Measurements from ENCODE around the gene DZIP3.
"Not testable (repeated sequence)": the region's sequence is repeated elsewhere in the genome, so short reads cannot be mapped to it uniquely, and the experiment has no call there.

Gene DZIP3

DNA sequence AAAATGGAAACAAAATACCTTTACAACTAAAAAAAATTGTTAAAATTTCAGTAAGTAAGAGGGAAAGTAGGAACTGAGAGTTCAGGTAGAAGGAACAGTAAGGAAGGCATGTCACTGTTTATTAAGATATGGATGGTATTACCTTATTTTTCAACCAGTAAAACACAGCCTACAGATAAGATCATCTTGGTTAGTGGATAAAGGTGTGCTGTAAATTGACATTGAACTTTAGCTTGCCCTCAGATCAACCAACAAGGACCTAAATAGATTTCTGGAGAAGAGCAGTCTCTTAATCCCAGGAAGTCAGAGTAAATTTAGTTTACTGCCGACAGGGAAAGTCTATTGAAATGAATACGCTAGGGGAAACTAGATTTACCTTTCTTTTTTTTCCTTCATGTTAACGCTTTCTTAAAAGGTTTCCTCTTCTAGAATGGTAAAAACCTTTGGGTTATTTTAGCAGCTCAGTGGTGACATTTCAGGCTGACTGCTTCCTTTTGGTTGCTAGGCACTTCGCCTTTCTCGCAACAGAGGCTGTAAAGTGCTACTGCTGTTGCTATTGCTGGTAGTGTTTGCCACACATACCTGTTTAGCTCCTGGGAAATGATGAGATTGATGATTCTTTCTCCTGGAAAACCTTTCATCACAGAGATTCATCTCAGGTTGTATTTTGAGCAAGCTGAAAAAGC, 12.9 kb downstream of the DZIP3 start:
- no peak for DNase-seq (ENCODE audit: low spot score)

DNA sequence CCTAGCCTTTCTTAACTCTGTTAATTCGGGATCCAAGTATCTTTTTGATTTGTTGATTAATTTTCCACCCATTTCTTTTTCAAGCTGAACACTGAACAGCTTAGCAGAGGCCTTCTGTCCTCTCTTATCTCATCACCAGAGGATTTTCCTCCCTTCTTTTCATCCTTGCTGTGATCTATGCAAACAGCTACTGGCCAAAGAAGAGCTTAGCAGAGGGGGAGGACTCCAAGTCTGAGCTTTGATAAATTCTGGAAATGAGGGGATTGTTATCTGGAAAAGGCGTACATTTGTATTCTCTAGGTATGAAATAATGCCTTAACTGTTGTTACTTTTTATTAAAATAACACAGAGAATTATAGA, 13.4 kb downstream of the DZIP3 start:
- DNase-seq (ENCODE audit: low spot score): no peak

- DNase-seq (ENCODE audit: low spot score): no peak
These were observed 14.2 kb downstream of the DZIP3 start for GRCh38 chr3:108603691-108604090.

DNA sequence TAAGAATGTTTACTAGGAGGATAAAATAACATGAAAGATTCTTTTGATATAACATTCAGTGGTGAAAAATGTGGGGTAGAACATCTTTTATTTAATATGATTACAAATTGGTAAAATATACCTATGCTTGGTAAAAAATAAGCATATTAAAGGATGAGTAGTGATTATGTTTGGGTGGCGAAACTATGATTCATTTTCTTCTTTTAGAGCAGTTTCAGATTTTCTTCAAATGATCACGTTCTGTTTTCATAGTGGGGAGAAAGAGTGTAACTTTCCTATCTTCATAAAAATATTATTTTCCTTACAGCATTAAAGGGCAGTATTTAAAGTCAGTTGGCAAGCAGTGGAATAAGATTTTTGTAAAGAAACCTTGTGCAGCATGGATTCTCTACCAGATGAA, 15.5 kb downstream of the DZIP3 start:
- no peak for DNase-seq (ENCODE audit: low spot score)

DNA sequence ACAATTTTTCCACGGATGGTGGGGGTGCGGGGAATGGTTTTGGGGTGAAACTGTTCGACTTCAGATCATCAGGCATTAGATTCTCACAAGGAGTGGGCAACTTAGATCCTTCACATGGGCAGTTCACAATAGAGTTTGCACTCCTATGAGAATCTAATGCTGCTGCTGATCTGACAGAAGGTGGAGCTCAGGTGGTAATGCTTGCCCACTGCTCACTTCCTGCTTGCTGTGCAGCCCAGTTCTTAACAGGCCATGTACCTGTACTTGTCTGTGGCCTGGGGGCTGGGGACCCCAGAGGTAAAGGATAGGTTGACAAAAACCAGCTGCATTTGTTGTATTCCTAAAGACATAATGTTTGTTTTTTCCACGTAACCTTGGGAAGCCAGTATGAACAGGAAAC, 16.0 kb downstream of the DZIP3 start:
- no peak for DNase-seq (ENCODE audit: low spot score)

DNA sequence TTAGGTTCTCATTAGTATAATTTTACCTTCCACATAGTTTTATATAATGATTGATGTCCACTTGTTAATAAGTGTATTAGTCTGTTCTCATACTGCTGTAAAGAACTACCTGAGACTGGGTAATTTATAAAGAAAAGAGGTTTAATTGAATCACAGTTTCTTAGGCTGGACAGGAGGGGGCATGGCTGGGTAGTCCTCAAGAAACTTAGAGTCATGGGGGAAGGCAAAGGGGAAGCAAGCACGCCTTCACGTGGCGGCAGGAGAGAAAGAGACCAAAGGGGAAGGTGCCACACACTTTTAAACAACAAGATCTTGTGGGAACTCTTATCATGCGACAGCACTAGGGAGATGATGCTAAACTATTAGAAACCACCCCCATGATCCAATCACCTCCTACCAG, 19.2 kb downstream of the DZIP3 start:
- DNase-seq (ENCODE audit: low spot score): no peak

GRCh38 chr3:108610651-108611050, 21.1 kb downstream of the DZIP3 start:
- no peak for DNase-seq (ENCODE audit: low spot score)

DNA sequence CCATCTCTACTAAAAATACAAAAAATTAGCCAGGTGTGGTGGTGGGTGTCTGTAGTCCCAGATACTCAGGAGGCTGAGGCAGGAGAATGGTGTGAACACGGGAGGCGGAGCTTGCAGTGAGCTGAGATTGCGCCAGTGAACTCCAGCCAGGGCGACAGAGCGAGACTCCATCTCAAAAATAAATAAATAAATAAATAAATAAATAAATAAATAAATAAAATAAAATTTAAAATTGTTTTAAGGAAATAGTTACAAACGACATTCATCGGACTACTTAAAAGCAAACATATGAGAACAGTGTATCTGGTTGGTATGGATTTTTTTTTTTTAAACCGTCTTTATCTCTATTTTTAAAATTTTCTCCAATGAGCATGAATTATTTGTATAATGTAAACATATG, 26.6 kb downstream of the DZIP3 start:
- DNase-seq (ENCODE audit: low spot score): not testable (repeated sequence)

- no peak for DNase-seq (ENCODE audit: low spot score)
These were observed 30.7 kb downstream of the DZIP3 start for GRCh38 chr3:108620250-108620649.

DNA sequence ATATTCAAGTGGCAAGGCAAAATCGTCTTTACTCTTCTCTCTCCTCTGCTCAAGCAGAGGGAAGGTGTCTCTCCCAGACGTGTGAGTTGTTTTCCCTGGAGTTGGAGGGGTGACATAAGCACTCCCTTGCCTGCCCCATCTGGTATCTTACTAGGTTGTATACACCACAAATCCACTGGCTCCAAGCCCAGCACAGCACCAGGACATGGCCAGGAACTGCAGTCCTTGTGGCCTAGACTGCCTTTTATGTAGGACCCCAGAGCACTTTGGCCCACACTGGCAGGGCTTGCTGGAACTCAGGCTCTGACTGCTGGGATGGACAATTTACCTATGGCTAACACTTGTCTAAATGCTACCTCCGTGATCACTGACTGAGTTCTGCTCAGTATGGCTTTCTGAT, 34.0 kb downstream of the DZIP3 start:
- DNase-seq (ENCODE audit: low spot score): no peak

DNA sequence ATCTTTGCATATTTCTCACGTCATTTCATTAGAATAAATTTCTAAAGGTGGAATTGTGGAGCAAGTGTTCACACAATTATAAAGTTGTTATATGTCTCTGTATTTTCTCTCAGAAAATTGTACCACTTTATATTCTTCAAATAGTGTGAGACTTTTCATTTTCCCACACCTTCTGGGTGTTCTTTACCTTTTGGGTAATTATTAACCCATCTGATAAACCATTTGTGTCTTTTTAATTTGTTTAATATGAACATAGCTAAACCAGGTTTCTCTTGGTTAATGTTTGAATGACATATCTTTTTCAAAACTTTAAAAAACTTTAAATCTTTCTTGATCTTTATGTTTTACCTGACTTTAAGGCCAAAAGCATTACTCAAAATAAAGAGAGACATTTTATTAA, 40.5 kb downstream of the DZIP3 start:
- no peak for DNase-seq (ENCODE audit: low spot score)

DNA sequence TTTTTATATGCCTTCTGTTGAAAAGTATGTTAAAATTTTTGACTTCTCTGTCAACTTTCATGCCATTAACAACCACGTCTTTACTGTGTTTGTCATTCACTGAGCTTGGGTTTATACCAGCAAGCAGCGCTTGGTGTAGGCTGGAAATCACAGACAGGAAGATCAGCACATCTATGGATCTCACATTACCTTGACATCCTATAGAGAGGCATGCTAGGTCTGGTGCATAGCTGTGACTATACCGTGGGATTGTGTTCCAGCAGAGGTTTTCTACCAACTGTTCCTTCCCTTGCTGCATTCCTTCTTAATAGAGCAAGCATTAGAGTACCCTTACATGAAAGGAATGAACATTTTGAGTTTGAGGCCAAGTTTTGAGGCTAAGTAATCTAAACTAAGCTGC, 53.0 kb downstream of the DZIP3 start:
- DNase-seq (ENCODE audit: low spot score): no peak

DNA sequence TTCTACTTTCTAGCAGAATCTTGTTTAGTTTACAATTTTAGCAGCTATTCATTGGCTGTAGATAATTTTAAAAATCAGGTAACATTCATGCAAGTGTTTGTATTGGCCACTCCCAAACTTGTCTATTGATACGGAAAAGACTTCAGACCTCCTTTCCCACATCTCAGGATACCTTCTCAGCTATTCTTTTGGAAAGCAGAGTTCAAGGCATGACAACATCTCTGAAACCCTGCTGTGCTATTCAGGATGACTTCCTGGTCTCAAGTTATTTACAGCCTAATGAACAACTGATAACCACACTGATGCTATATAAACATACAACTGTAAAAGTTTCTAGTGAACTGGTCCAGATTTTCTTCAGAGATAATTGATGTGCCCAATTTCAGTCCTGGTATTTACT, 55.8 kb downstream of the DZIP3 start:
- DNase-seq (ENCODE audit: low spot score): no peak

DNA sequence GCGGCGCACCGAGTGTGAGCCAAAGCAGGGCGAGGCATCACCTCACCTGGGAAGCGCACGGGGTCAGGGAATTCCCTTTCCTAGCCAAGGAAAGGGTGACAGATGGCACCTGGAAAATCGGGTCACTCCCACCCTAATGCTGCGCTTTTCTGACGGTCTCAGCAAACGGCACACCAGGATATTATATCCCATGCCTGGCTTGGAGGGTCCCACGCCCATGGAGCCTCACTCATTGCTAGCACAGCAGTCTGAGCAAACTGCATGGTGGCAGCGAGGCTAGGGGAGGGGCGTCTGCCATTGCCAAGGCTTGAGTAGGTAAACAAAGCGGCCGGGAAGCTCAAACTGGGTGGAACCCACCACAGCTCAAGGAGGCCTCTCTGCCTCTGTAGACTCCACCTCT, 66.1 kb downstream of the DZIP3 start:
- not testable (repeated sequence) for DNase-seq (ENCODE audit: low spot score)

GRCh38 chr3:108661699-108662098, 72.2 kb downstream of the DZIP3 start:
- peak; percentile 1 for DNase-seq (ENCODE audit: low spot score)

GRCh38 chr3:108662142-108662738, 72.7 kb downstream of the DZIP3 start:
- DNase-seq (ENCODE audit: low spot score): peak; percentile 75

- no peak for DNase-seq (ENCODE audit: low spot score)
These were observed 74.7 kb downstream of the DZIP3 start for GRCh38 chr3:108664266-108664665.

- DNase-seq (ENCODE audit: low spot score): no peak
These were observed 77.8 kb downstream of the DZIP3 start for GRCh38 chr3:108667312-108667711.

- DNase-seq (ENCODE audit: low spot score): peak; percentile 13
These were observed 79.7 kb downstream of the DZIP3 start for GRCh38 chr3:108669208-108669607.

- DNase-seq (ENCODE audit: low spot score): no peak
These were observed 83.2 kb downstream of the DZIP3 start for GRCh38 chr3:108672701-108673100.

DNA sequence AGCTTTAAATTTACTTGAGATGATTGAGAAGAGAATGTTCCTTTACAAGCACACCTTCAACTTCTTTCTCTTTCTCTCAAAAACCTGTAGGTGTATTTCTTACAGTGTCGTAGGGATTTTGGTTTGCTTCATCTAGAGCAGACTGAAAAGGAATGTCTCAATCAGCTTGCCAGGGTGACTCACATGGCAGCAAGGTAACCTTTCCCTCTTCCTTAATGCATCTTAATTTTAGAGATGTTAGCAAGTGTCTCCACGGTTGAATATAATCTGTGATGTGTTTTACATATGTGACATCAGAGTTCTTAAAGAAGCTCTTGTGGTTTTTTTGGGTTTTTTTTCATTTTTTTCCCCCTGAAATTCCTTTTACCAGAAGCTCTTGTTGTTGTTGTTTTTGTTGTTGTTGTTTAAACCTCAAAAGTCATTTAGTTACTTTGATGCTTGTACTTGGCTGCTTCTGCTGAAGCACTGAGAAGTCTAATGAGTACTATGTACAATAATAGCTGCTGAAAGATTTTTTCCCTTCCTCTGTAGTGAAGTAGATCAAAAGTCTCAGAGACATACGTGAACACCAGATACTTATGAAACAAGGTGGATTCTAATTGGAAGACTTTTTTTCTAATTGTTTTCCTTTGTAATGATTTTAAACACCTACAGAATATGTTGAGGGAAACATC, 84.6 kb downstream of the DZIP3 start:
- no peak for DNase-seq (ENCODE audit: low spot score)

DNA sequence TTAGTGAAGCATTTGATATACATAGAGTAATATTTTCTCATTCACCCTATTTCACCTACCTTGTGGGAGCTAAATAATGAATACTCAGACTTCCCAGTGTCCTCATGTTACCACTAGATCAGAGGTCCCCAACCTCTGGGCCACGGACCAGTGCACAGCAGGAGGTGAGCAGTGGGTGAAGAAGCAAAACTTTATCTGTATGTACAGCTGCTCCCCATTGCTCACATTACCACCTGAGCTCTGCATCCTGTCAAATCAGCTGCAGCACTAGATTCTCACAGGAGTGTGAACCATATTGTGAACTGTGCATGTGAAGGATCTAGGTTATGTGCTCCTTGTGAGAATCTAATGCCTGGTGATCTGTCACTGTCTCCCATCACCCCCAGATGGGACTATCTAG, 88.3 kb downstream of the DZIP3 start:
- no peak for DNase-seq (ENCODE audit: low spot score)

- not testable (repeated sequence) for DNase-seq (ENCODE audit: low spot score)
These were observed 102.8 kb downstream of the DZIP3 start for GRCh38 chr3:108692286-108692685.

DNA sequence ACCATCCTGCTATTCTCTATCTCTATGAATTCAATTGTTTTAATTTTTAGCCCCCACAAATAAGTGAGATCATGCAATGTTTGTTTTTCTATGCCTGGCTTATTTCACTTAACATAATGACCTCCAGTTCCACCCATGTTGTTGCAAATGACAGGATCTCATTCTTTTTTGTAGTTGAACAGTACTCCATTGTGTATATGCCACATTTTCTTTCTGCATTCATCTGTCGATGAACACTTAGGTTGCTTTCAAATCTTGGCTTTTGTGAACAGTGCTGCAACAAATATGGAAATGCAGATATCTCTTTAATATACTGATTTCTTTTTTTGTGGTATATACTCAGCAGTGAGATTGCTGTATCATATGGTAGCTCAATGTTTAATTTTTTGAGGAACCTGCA, 108.9 kb downstream of the DZIP3 start:
- DNase-seq (ENCODE audit: low spot score): no peak

Data from NAMALWA (cell line).